Bone marrow (tissue), 2 donors: ENCODE results near the gene NRF1.

Source experiments
- DNase-seq, 2 donors: peaks; one replicate each; lab custom pipeline; 2025; lab: John Stamatoyannopoulos, UW

NRF1 gene

GRCh38 chr7:129684777-129685176, 73.3 kb downstream of the NRF1 start:
- DNase-seq: no peak

GRCh38 chr7:129686063-129686462, 74.5 kb downstream of the NRF1 start:
- no peak for DNase-seq

- DNase-seq: no peak
Measured at GRCh38 chr7:129688503-129689222, 77.1 kb downstream of the NRF1 start.

GRCh38 chr7:129689995-129690581, 78.6 kb downstream of the NRF1 start:
- DNase-seq: no peak

GRCh38 chr7:129690701-129691100, 79.2 kb downstream of the NRF1 start:
- DNase-seq: no peak

GRCh38 chr7:129698516-129699418, 87.2 kb downstream of the NRF1 start:
- DNase-seq: no peak

GRCh38 chr7:129702316-129702715, 90.8 kb downstream of the NRF1 start:
- no peak for DNase-seq

GRCh38 chr7:129702761-129703338, 91.3 kb downstream of the NRF1 start:
- DNase-seq: no peak

GRCh38 chr7:129703751-129704150, 92.2 kb downstream of the NRF1 start:
- no peak for DNase-seq

GRCh38 chr7:129707910-129708499, 96.5 kb downstream of the NRF1 start:
- no peak for DNase-seq

GRCh38 chr7:129713544-129713943, 102.0 kb downstream of the NRF1 start:
- DNase-seq: no peak

GRCh38 chr7:129714514-129715063, 103.1 kb downstream of the NRF1 start:
- no peak for DNase-seq

- no peak for DNase-seq
Measured at GRCh38 chr7:129719980-129720732, 108.6 kb downstream of the NRF1 start.

- peak in 1 of 2 donors; percentile 20 for DNase-seq
Measured at GRCh38 chr7:129721068-129721467, 109.5 kb downstream of the NRF1 start.

- DNase-seq: no peak
Measured at GRCh38 chr7:129723679-129724078, 112.2 kb downstream of the NRF1 start.

GRCh38 chr7:129724796-129725195, 113.3 kb downstream of the NRF1 start:
- DNase-seq: no peak

GRCh38 chr7:129728875-129729467, 117.5 kb downstream of the NRF1 start:
- no peak for DNase-seq

GRCh38 chr7:129729511-129729910, 118.0 kb downstream of the NRF1 start:
- DNase-seq: no peak

GRCh38 chr7:129730159-129730558, 118.6 kb downstream of the NRF1 start:
- DNase-seq: no peak

- no peak for DNase-seq
Measured at GRCh38 chr7:129734400-129734799, 122.9 kb downstream of the NRF1 start.

- no peak for DNase-seq
Measured at GRCh38 chr7:129739427-129739826, 127.9 kb downstream of the NRF1 start.
